ENCODE results near the gene HIBCH.
"Not testable (repeated sequence)": the region's sequence is repeated elsewhere in the genome, so short reads cannot be mapped to it uniquely, and the experiment has no call there.

Gene HIBCH

DNA sequence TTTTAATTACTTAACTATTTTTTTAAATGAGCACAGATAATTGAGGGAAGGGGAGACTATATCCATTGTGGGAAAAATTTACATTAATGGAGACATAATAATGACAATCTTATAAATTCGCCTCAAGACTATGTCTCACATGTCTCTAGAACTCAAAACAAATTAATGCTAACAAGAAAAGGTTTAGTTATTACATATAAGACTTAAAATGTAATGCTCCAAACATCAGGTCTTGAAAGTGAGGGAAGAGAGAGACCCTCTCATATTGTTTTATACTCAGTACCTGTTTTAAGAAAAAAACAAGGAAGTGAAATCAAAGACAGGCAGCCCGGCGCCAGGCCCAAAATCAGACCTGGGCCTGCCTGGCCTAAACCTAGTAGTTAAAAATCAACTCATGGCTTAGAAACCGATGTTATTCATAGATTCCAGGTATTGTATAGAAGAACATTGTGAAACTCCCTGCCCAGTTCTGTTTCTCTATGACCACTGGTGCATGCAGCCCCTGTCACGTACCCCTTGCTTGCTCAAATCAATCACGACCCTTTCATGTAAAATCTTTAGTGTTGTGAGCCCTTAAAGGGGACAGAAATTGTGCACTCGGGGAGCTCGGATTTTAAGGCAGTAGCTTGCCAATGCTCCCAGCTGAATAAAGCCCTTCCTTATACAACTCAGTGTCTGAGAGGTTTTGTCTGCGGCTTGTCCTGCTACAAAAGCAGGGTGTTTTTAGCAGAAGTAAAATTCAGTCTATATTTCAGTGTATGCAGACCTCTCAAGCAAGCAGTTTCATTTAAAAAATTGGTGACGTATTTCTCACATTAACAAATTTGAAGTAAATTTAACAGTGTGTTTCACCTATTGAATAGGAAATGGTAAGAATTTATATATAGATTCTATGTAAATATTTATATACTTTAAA, 161.8 kb downstream of the HIBCH start:
- DNase-seq (ENCODE audit: low read depth in 2 of 2), result not testable (repeated sequence)

GRCh38 chr2:190156530-190157212, 163.0 kb downstream of the HIBCH start:
- no peak for DNase-seq (ENCODE audit: low read depth in 2 of 2)
